ENCODE measurements around the gene RAB18.

DNA sequence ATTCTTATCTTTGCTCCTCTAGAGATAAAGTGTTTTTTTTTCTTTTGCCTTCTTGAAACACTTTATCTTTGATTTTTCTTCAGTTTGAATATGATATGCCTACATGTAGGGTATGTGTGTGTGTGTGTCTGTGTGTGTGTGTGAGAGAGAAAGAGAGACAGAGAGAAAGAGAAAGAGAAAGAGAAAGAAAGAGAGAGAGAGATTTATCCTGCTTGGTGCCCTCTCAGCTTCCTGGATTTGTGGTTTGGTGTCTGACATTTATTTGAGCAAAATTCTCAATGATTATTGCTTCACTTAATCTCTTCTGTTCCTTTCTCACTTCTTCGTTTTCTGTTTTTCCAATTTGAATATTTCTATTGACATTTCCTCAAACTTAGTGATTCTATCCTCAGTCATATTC is 60.3 kb downstream of the RAB18 start:
- TF ChIP-seq, protein P1, sequence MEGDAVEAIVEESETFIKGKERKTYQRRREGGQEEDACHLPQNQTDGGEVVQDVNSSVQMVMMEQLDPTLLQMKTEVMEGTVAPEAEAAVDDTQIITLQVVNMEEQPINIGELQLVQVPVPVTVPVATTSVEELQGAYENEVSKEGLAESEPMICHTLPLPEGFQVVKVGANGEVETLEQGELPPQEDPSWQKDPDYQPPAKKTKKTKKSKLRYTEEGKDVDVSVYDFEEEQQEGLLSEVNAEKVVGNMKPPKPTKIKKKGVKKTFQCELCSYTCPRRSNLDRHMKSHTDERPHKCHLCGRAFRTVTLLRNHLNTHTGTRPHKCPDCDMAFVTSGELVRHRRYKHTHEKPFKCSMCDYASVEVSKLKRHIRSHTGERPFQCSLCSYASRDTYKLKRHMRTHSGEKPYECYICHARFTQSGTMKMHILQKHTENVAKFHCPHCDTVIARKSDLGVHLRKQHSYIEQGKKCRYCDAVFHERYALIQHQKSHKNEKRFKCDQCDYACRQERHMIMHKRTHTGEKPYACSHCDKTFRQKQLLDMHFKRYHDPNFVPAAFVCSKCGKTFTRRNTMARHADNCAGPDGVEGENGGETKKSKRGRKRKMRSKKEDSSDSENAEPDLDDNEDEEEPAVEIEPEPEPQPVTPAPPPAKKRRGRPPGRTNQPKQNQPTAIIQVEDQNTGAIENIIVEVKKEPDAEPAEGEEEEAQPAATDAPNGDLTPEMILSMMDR (conservative IDR thresholded peaks at IDR 0.05; ENCODE audit: low read length) = no peak
- no peak for TF ChIP-seq EZH2phosphoT487 (IDR thresholded peaks at IDR 0.05; ENCODE audit: borderline replicate concordance)
